ENCODE data around the gene TSHZ3.

TSHZ3 gene

DNA sequence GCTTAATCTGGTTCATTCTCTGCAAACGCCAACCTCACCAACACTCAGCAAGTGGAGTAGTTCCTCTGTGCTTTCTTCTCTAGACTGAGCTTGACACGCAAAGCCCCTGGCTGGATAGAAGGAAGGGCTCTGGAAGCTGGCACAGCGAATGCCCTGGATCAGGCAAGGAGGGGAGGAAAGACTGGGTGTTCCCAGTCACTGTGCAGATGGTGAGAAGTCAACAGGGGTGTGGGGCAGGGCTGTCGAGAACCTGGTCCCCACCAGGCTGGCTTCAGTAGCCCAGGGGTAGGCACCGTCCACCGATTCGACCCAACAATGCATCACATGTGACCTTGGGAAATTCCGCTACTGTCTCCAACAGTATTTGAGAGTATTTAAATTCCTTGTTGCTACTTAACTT is 65.5 kb downstream of the TSHZ3 start:
- no peak for DNase-seq (ENCODE audit: low spot score)

DNA sequence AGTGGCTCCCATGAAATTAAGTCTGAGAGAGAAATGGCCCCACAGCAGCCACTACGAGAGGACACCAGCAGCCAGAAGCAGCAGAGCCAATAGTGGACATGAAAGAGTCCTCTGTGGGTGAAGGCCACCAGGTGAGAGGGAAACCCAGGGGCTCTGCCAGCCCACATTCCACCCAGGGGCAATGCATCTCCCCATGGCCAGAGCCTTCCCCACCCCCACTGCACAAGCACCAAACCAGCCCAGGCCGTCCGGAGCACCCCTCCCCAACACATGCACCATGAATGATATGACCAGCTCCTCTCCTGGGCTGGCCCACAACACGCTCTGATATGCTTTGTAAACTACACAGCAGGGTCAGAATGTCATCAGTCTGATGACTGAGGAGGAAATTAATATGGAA is 66.9 kb downstream of the TSHZ3 start:
- DNase-seq (ENCODE audit: low spot score) = no peak

DNA sequence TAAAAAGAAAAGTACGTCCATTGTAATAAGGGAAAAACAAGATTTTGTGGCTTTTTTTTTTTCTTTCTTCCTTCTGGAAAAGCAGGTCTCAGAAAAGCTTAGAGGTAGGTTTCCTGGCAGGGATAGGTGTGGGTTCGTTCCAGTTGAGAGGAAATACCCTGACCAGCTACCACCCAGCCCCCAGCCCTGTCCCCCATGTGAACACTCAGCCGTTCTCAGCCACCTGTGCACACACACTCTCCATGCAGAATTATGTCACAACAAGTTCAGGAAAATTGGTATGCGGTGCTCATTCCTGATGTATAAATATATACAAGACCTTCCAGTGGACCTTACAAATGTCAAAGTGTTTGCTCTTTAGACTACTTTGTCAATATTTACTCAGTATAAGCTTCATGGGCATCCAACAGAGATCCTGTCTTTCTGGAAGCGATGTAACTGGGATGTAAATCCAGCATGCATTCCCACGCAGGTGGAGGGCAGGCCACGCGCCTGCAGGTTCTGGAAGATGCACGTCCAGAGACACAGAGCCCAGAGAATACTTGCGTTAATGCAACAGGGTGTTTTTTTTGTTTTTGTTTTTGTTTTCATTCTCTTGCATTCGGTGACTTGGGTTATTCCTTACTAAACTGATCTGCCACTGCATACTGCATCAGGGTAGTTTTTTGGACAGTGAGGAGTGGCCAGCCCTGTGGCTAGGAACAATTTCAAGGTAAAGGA is 68.8 kb downstream of the TSHZ3 start:
- no peak for DNase-seq (ENCODE audit: low spot score)

DNA sequence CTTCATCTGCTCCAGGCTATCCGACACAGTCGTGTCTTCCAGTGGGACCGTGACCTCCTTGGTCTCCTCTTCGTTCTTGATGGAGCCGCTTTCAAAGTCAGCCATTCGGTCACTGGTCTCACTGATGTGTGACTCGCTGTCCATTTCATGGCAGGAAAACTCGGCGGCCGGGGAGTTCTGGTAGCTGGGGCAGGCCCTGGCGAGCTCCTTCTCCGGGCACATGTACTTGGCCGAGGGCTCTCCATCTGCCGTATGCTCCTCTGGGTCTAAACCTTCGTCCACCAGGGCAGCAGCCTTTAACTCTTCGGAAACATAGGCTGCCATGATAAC is 69.8 kb downstream of the TSHZ3 start:
- no peak for DNase-seq (ENCODE audit: low spot score)

DNA sequence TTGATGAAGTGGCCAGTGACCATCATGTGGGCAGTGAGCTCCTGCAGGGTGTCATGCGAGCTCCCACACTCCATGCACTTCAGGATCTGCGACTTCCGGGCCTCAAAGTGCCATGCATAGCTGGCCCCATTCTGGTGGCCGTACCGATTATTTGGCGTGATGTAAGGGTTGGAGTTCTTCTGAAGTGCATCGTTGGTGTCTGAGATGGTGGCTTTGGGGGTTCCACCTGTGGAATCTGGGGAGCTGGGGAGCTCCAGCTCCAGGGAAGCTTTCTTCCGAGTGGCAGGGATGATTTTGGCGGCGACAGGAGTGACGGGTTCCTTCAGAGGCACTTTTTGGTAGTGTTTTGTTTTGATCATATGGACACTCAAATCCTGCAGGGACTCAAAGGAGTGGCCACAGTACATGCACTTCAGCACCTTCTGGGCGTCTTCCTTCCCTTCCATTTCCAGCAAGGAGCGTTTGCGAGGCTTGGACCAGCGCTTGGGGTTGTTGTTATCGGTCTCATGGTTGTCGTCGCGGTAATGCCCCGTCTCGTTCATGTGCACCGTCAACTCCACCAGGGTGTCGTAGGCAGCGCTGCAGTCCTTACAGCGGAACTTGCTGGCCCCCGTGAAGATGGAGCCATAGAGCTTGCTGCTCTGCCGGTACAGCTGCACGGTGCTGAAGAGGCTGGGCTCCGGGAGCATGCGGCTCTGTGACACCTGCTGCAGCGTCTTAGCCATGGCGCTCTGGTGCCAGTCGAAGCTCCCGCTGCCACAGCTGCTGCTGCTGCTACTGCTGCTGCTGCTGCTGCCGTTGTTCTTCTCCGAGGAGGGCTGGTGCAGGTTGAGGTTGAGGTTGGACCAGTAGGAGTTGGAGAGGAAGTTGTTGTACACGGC is 70.4 kb downstream of the TSHZ3 start:
- DNase-seq (ENCODE audit: low spot score) = no peak

DNA sequence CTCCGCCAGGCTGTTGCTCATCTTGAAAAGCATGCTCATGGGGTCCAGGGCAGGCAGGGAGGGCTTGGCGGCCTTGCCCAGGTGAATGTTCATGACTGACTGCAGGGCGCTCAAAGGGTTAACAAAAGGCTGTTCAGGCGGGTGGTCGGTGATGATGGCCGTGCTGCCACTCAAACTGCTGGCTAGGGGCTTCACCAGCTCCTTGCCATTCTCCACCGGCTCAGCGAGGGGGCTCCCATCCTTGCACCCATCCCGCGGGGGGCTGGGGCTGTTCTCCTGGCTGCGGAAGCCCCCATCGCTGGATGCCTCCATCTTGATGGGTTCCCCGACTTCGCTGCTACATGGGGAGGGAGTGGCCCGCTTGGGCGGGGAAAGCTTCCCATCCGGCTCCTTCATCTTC is 71.7 kb downstream of the TSHZ3 start:
- no peak for DNase-seq (ENCODE audit: low spot score)

DNA sequence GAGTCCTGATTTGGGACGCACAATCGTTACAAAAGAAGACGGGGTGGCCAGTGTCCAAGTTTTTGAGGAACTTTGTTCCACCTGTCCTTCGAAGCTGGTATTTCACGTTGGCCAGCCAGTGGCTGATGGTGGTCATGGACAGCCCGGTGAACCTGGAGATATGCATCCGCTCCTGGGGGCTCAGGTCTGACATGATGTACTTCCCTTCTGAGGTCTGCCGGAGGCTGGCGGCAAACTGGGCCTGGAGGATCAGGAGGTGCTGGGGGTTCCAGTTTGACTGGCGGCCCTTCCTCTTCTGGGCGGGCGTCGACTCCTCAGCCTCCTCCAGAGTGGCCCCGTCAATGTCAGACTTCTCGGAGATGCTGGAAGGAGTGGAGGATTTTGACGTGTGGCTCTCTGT is 72.4 kb downstream of the TSHZ3 start:
- DNase-seq (ENCODE audit: low spot score) = no peak

DNA sequence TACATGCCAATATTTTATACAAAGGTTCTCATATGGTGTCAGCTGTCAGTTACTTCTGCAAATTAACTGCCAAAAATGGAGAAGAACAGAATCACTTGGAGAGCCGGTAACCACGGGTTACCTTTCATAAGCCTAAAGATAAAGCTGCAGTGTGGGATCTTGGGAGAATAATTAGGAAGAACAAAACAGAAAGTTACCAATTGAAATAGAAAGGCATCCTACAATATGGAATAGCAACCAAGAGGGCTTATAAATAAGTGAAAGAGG is 74.2 kb downstream of the TSHZ3 start:
- DNase-seq (ENCODE audit: low spot score) = no peak

DNA sequence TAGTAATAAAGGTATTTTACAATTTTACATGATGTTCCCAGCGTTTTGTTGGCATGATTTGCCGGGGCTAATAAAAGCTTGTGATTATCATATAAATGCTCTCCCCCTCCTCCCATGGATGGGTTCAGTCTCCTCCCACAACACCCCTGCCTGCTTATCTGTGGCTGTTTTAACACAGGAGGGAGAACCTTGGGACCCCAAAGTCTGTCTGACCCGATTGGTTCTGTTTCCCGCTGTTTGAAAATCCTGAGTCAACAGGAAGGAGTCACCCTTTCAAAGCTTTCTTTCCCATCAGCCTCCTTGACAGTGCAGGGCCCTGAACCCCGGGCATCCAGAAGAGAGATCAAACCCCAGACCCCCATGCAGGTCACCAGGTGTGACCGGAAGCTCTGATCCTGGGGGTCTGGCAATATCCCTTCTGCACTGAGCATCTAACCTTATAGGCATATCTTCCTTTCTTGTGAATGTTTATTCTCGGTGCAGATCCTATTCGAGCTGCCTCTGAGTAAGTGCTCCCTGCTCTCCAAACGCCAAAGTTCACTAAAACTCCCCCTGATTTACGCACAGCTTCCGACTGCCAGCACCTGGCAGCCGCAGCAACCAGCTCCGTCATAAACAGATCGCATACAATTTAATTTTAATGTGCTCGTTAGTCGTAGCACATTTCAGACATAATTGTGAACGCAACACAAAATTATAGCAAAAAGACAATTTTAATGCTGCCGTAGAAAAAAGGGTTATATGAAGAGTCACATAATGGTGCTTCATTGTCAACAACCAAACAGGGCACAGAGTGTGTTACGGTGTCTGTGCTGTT is 74.8 kb downstream of the TSHZ3 start:
- no peak for DNase-seq (ENCODE audit: low spot score)

DNA sequence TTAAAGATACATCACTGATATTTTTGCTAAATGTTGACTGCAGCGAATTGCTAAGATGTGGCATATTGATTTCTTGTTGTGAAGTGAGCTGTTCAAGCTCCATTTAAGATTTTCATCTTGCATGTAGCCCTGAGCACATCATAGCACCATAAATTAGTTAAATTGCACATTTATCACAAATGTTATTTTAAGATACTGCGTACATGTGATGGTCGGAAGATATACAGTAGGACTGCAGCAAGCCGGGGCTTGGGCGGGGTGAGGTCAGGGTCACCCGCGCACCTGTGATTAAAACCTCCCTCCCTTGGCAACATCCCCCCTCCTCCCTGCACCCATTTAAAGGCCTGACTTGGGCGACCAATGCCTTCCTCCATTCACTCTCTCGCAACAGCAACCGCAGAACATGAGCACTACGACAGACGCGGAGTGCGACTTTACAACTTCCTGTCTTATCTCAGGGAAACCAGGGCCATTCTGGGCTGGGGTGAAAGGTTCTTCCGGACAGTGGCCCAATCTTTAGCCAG is 76.6 kb downstream of the TSHZ3 start:
- no peak for DNase-seq (ENCODE audit: low spot score)

DNA sequence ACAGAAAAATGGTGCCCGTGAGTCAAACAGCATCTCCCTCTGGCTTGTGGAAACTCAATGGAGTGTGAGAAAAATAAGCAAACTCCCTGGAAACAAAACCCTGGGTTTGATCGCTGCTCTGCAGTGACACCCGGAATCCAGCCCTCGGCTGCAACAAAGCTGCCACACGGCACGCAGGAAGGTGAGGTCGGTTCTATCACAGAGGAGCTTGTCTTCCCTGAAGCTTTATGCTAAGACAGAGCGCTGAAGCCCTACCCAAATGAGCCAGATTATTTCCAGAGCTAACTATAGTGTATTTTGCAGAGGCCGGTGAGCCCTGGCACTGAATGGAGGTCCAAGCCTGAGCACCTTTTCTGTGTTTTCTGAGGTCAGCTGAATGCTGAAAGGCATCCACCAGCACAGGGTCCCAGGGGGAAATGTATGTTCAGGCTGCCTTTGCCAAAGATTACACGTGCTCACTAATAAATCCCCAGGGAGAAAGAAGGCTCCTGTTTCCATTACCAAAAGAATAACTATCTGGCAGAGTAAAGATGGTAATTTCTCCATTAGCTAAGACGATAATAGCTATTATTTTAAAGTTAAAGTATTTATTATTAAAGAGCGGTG is 77.8 kb downstream of the TSHZ3 start:
- no peak for DNase-seq (ENCODE audit: low spot score)

DNA sequence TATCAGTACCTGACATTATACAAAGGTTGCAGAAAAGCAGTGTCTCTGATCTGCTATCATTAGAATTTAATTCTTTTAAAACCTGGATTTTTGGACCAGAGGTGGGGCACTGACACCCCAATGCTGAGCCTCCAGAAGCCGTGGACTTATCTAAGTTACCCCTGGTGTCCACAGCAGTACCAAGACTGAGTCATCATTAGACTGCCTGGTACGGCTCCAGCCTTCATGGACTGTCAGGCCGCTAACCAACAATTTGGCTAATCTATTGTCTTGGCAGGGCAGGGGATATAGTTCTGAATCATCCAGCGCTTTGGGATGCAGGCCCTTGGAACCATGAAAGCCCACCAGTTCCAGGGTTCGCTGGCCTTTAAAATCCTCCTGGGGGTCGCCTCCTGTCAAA is 78.3 kb downstream of the TSHZ3 start:
- DNase-seq (ENCODE audit: low spot score) = no peak

DNA sequence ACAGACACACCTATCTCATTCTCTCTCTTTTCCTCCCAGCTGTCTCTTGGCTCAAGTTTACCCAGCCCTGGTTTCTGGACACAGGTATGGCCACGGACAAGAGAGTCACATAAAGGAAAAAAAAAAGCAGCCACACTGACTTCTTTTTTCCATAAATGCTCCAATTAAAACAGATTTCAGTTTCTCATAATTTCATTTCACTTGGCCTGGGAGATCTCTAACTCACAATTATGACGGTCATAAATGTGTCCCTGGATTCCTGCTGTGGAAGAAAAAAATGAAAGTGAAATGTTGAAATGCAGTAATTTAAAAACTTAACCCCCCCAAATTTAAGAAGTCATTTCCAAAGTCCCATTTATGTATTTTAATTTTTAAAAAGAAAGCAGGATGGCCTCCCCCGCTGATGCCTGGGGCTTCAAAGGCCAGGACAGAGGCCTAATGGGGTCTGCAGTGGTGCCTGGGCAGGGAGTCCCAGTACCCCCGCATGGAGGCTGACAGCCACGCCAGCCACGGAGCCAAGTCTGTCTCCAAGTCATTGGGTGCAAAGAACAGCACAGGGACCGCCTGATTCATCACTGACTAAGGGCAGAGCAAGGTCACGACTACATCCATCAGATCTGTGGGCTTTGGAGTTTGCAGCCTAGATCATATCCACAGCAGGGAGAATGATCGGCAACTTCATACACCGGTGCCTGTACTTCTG is 79.7 kb downstream of the TSHZ3 start:
- DNase-seq (ENCODE audit: low spot score) = no peak

DNA sequence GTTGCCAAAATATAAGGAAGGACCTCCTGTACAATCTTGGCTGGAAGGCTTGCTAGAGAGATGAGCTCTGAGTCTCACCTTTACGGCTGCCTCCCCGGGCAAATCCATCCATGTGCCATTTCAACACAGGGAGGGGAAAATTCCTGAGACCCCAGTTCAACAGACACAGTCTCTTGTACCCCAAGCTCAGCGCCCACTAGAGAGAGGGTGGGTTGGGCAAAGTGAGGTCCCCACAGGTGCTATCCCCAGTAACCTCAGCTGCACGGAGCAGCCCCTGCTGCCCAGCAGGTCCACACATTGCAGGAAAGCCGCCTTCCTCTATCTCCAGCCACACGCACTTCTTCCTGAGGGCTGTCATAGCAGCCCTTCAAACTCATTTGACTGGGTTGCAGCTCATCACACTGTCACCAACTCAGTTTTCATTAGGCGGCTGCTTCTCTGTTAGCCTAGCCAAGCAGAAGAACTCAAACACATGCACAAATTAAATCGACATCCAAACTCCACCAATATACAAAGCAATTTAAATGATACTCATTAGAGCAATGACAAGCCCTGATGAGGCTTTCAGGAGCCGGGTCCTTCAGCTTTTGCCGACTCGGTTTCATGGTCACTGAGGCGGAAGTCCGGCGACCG is 80.4 kb downstream of the TSHZ3 start:
- no peak for DNase-seq (ENCODE audit: low spot score)

DNA sequence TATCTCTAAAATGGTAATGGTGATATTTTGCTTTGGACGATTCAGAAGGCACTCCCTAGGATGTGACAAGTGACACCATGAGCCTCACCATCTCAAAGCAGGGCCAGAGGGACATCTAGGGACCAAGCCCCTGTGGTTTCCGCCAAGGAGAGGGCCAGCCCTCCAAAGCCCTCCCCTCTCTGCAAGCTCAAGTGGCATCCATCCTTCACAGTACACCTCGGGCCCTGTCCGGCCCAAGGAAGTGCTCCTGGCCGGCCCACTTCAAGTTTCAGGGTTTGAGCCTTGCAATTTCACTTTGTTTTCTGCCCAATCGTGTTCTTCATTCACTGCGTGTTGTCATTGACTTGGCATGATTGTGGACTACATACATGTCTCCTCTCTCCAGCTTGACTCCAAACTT is 82.5 kb downstream of the TSHZ3 start:
- no peak for DNase-seq (ENCODE audit: low spot score)

DNA sequence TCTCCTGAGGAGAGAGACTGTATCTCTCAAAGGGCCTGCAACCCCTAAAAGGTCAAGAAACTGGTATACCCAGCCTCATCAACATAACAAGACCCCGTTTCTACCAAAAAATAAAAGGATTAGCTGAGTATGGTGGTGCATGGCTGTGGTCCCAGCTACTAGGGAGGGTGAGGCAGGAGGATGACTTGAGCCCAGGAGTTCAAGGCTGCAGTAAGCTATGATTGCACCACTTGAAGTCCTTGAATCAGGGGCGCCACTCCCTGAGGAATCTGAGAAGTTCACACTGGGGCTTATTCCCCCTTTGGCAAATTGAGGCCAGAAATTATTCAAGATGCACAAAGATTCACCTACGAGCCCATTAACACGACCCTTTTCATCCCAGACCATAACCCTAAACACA is 83.0 kb downstream of the TSHZ3 start:
- DNase-seq (ENCODE audit: low spot score) = no peak

DNA sequence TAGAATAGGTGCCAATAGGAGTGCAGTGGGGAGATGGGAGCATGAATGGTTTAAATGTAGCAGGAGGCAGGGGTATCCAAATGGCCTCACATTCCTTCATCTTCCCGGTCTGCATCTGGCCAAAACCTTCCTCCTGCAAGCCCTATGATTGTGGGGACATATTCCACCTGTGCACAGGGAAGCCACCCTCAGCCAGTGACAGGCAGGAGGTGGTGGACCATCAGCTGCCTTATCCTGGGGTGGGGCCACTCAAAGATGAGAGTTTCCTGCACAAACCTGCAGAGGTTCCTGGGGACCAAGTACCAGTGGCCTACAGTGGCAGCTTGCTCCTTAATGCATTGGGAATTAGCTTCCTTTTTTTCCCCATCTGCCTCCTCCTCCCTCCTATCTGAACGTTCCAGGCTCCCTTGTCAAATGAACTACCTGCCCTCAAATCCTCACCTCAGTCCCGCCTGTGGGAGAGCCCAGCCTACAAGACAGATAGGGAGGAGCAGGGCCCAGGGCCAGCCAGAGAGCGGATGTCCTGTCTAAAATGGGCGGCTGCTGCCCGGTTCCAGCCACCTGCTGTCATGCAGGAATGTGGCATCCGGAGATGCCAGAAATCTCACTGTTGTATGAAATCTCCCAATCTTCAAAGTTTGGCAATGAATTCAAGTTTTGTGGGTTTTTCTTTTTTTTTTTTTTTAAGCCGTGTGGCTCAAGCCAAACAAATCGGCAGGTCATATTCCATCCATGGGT is 85.0 kb downstream of the TSHZ3 start:
- no peak for DNase-seq (ENCODE audit: low spot score)

DNA sequence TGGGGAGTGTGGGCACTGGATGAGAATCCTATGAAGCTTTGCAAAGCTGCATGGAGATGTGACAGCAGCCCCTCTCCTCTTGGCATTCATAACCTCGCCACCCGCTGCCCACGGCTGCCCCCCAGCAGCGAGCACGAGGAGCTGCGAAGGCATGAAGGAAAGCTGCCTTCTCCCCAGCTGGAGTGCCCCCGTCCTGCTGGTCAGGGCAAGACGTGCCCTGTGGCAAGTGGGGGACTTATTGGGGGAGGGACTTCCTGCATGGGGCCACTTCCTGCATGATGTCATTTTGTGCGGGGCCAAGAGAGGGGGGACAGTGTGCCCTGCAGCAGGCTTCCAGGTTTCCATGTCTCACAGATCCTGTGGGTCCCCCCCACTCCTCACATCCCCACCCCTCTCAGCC is 85.9 kb downstream of the TSHZ3 start:
- no peak for DNase-seq (ENCODE audit: low spot score)

DNA sequence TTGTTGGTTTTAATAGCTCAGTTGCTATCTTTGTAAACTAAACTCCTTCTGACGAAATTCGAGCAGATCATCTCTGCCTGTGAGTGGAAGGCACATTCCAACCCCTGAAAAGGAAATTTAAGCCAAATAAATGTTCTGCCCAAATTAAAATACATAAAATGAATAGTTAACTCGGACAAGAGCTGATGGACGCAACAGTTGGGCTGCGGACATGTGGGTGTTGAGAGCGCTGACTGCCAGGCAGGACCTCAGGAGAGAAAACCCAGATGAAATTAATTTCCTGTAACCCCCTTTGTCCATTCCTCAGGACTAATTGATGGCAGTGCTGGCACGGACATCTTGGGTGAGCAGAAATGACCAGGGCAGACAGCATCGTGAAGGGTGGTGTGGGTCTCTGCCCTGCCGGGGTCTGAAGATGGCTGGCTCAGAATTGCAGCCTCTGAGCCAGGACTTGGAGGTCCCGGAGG is 86.5 kb downstream of the TSHZ3 start:
- no peak for DNase-seq (ENCODE audit: low spot score)

DNA sequence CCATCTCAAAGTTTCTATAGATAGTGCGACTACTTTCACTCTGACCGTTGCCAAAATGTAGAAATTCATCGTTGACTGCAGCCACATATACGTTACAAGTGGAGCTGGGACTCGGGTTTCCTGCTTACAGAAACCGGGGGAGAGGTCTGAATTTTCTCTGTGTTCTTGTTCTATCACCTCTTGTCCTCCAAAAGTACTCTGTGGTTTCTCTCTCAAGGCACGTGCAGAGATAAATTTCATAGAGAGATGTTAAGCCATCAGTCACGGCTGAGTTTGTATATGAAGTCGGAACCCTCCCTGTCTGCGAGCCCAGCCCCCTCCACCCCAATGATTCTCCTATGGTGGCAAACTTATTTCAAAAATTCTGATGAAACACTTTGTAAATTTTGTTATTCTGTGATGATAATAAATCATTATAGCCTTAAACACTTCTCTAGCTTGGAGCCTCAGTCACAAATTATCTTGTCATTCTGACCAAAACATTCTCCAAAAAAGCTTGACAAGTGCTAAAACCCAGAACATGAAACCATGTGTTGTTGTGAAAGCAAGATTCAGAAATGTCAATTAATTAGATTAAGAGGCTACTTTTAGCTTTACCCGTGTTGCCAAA is 87.5 kb downstream of the TSHZ3 start:
- DNase-seq (ENCODE audit: low spot score) = no peak

Data from AG08396 (cell line).